ENCODE measurements around the gene CBX6. TPM values are rescaled to one million over a fixed set of nuclear protein-coding genes. Genes with fewer than 3 reads are reported as not detected.

Gene CBX6
- total RNA-seq, 2 experiments from 2014 or later: 41.6 to 42.8 TPM

DNA sequence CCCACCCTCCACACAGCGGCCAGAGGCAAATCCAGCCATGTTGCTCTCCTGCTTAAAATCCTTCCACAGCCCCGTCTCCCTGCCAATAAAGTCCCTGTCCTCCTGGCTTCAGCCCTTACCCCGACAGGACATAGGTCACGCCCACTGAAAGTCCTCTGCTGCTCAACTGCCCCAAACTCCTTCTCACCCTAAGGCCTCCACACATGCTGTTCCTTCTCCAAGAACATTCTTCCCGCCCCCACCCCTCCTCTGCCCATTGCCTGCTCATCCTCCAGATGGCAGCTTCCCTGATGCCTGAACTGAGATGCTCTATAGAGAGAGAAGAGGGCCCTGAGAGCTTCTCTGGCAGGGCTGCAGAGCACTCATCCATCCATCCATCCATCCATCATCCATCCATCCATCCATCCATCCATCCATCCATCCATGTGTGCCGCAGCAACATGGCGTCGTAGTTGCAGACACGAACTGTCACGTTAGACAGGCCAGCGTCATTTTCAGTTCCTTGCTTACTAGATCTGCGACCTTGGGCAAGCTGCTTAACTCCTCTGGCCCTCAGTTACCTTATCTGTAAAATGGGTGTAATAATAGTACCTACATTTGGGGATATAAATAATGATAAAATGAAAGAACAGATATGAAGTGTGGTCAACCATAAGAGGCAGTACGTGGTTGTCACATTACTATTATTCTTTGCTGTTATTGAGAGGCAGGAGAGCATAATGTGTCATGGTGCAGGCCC, 37.6 kb downstream of the CBX6 start:
- Mint-ChIP-seq H3K27ac (no peak overlapping the region), H3K36me3 (ENCODE audit: low read depth) (no peaks in the 10 kb centered on the region)

GRCh38 chr22:38833061-38833460, 39.0 kb downstream of the CBX6 start:
- H3K27me3 ChIP-seq (ENCODE audit: control insufficient read depth in 1 of 2, insufficient read depth in 2 of 2, low read length in 2 of 2): no peaks in the 10 kb centered on the region
- TF ChIP-seq, protein P1, sequence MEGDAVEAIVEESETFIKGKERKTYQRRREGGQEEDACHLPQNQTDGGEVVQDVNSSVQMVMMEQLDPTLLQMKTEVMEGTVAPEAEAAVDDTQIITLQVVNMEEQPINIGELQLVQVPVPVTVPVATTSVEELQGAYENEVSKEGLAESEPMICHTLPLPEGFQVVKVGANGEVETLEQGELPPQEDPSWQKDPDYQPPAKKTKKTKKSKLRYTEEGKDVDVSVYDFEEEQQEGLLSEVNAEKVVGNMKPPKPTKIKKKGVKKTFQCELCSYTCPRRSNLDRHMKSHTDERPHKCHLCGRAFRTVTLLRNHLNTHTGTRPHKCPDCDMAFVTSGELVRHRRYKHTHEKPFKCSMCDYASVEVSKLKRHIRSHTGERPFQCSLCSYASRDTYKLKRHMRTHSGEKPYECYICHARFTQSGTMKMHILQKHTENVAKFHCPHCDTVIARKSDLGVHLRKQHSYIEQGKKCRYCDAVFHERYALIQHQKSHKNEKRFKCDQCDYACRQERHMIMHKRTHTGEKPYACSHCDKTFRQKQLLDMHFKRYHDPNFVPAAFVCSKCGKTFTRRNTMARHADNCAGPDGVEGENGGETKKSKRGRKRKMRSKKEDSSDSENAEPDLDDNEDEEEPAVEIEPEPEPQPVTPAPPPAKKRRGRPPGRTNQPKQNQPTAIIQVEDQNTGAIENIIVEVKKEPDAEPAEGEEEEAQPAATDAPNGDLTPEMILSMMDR (IDR thresholded peaks at IDR 0.05): no peak
- H3K4me1 Mint-ChIP-seq (ENCODE audit: low read depth): peaks cover 5% of the 10 kb centered on the region
- H3K4me3 Mint-ChIP-seq: no peak overlapping the region
- no peaks in the 10 kb centered on the region for H3K4me1 ChIP-seq (ENCODE audit: insufficient read depth, low read length)
- no peak overlapping the region for H3K27ac Mint-ChIP-seq
- H3K4me3 ChIP-seq (ENCODE audit: low read length): no peak overlapping the region
- H3K9me3 Mint-ChIP-seq: no peaks in the 10 kb centered on the region
- no peaks in the 10 kb centered on the region for H3K36me3 Mint-ChIP-seq (ENCODE audit: low read depth)
- ChIA-PET CTCF (no interaction called here), POLR2A (no interaction called here)
- H3K27ac ChIP-seq (ENCODE audit: low read depth in 1 of 2, low read length in 2 of 2): no peak overlapping the region
- DNase-seq: no peak
- H3K36me3 ChIP-seq (ENCODE audit: insufficient read depth, low read length): no peaks in the 10 kb centered on the region
- intact Hi-C loops (cut with DNase I, micrococcal nuclease): no loop called here
- no peaks in the 10 kb centered on the region for H3K27me3 Mint-ChIP-seq
- H3K9me3 ChIP-seq (ENCODE audit: control insufficient read depth in 1 of 2, insufficient read depth in 1 of 2, low read length in 2 of 2): peaks cover 0 to 5% of the 10 kb centered on the region in 2 experiments
- ATAC-seq (ENCODE audit: poor library complexity): no peak

More for the DNA sequence above, 37.6 kb downstream of the CBX6 start:
- DNase-seq (no peak), ATAC-seq (ENCODE audit: poor library complexity) (no peak)
- H3K9me3 ChIP-seq (ENCODE audit: control insufficient read depth in 1 of 2, insufficient read depth in 1 of 2, low read length in 2 of 2): no peaks in the 10 kb centered on the region
- H3K27me3 Mint-ChIP-seq: no peaks in the 10 kb centered on the region
- no peak overlapping the region for H3K4me3 ChIP-seq (ENCODE audit: low read length)
- H3K27me3 ChIP-seq (ENCODE audit: control insufficient read depth in 1 of 2, insufficient read depth in 2 of 2, low read length in 2 of 2): no peaks in the 10 kb centered on the region
- ChIA-PET CTCF (no interaction called here), POLR2A (interaction anchor here (0.7 to 1.0 kb wide), 2 partner anchors 9 to 283 kb away, joined by 3 read pairs; partner anchors contain the start of gene NPTXR)
- no peak overlapping the region for H3K4me3 Mint-ChIP-seq
- H3K27ac ChIP-seq (ENCODE audit: low read depth in 1 of 2, low read length in 2 of 2): no peak overlapping the region
- H3K4me1 Mint-ChIP-seq (ENCODE audit: low read depth): peaks cover 5% of the 10 kb centered on the region
- no peaks in the 10 kb centered on the region for H3K36me3 ChIP-seq (ENCODE audit: insufficient read depth, low read length)
- H3K4me1 ChIP-seq (ENCODE audit: insufficient read depth, low read length): no peaks in the 10 kb centered on the region
- H3K9me3 Mint-ChIP-seq: no peaks in the 10 kb centered on the region
- intact Hi-C loops (cut with DNase I, micrococcal nuclease): no loop called here
- TF ChIP-seq, protein P1 (IDR thresholded peaks at IDR 0.05): no peak

GRCh38 chr22:38832005-38832978, 39.7 kb downstream of the CBX6 start:
- TF ChIP-seq, protein P1 (IDR thresholded peaks at IDR 0.05): no peak
- no peaks in the 10 kb centered on the region for H3K27me3 ChIP-seq (ENCODE audit: control insufficient read depth in 1 of 2, insufficient read depth in 2 of 2, low read length in 2 of 2)
- no peaks in the 10 kb centered on the region for H3K27me3 Mint-ChIP-seq
- ChIA-PET CTCF (no interaction called here), POLR2A (no interaction called here)
- ATAC-seq (ENCODE audit: poor library complexity): no peak
- H3K4me1 Mint-ChIP-seq (ENCODE audit: low read depth): peaks cover 5% of the 10 kb centered on the region
- no peaks in the 10 kb centered on the region for H3K4me1 ChIP-seq (ENCODE audit: insufficient read depth, low read length)
- H3K36me3 Mint-ChIP-seq (ENCODE audit: low read depth): no peaks in the 10 kb centered on the region
- no peak overlapping the region for H3K27ac ChIP-seq (ENCODE audit: low read depth in 1 of 2, low read length in 2 of 2)
- no peak overlapping the region for H3K27ac Mint-ChIP-seq
- no peaks in the 10 kb centered on the region for H3K9me3 Mint-ChIP-seq
- no peak overlapping the region for H3K4me3 Mint-ChIP-seq
- no peak overlapping the region for H3K4me3 ChIP-seq (ENCODE audit: low read length)
- H3K9me3 ChIP-seq (ENCODE audit: control insufficient read depth in 1 of 2, insufficient read depth in 1 of 2, low read length in 2 of 2): peaks cover 0 to 5% of the 10 kb centered on the region in 2 experiments
- intact Hi-C loops (cut with DNase I, micrococcal nuclease): no loop called here
- DNase-seq: no peak
- no peaks in the 10 kb centered on the region for H3K36me3 ChIP-seq (ENCODE audit: insufficient read depth, low read length)
